Loucy (cell line): ENCODE measurements around the gene SLC6A2.

Source experiments
- CTCF ChIP-seq: fragments of 200-600 bp; sonication (generic); conservative IDR thresholded peaks from 2 replicates; pipeline ENCODE4 v1.5.1; 2014; ENCODE audit warnings: mild to moderate bottlenecking, antibody characterized with exemption, low read length
- EZH2phosphoT487 ChIP-seq: fragments of 200-600 bp; IDR thresholded peaks from 2 replicates; pipeline ENCODE4 v1.6.1; 2018; ENCODE audit warnings: antibody characterized with exemption, mild to moderate bottlenecking, moderate library complexity, borderline replicate concordance

GRCh38 chr16:55632259-55632658 lies 23.5 kb upstream of the SLC6A2 start:
- TF ChIP-seq CTCF (no peak), EZH2phosphoT487 (no peak)
